ENCODE data around the gene AFMID. TPM values are rescaled to one million over a fixed set of nuclear protein-coding genes. Genes with fewer than 3 reads are reported as not detected.
"Not testable (repeated sequence)": the region's sequence is repeated elsewhere in the genome, so short reads cannot be mapped to it uniquely, and the experiment has no call there.

The AFMID gene
- total RNA-seq: 107 TPM

DNA sequence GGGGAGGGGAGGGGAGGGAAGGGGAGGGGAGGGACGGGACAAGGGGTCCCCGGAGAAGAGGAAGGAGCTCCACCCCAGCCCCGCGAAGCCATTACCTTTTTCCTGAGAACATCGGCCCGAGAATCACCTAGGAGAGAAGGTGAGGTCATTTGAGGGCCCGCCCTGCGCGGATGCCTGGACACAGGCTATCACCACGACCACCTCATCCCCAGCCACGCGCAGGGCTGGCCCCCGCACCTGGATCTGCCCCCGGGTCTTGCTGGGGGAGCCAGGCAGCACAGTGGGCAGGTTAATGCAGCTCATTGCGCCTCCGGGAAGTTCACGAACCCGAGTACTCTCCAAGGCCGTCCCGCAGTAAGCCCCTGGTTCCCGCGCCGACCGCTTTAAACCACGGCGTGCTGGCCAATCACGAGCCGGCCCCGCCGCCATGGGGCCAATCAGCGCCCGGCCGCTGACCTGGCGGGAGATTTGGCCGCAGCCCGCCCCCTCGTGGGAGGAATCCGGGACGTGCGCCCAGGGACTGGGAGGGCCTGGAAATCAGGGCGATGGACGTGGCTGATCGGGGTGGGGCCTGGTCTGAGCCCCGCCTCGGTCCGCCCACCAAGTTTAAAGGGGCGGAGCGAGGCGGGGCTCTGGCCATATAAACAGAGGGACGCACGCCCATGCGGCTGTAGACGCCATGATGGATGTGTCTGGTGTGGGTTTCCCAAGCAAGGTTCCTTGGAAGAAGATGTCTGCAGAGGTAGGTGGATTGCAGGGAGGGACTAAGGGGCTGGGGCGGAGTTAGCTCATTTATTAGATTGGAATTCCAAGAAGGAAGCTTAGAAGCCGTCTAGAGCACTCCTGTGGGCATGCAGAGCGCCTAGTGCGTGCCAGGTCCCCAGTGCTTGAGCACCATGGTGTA, at the start of gene AFMID, which contains the start of gene TK1:
AFMID (plus strand) TSS at position 671 of the 904 bp plus-strand sequence; CDS start at position 680, 9 bp downstream.
TK1 (minus strand) TSS at position 361 of the 904 bp plus-strand sequence; CDS start at position 303, 58 bp downstream.
- Histone ChIP-seq H3K4me1 (peaks cover 13 to 22% of the 10 kb centered on the region in 2 donors), H3K27ac (peak within 1 kb of the TSS; percentile 1 to 65), H3K4me3 (peak within 1 kb of the TSS; percentile 50 to 62), H3K9me3 (no peaks in the 10 kb centered on the region), H3K27me3 (no peaks in the 10 kb centered on the region), H3K36me3 (peaks cover 3 to 11% of the 10 kb centered on the region in 2 donors)
- TF ChIP-seq CTCF (IDR thresholded peaks at IDR 0.05): peak; percentile 81 to 90 (median 85)
- DNase-seq (ENCODE audit: low spot score in 2 of 2): peak; percentile 83 to 98
- intact Hi-C loops (cut with DNase I): loop anchor here (1.0 kb wide), 1 partner anchor 19 kb away; the partner anchor contains the start of gene SYNGR2

GRCh38 chr17:78137392-78138203, 49.6 kb upstream of the AFMID start:
- no peak for DNase-seq (ENCODE audit: low spot score in 2 of 2)
- Histone ChIP-seq H3K4me1 (no peaks in the 10 kb centered on the region), H3K27me3 (no peaks in the 10 kb centered on the region), H3K9me3 (no peaks in the 10 kb centered on the region), H3K27ac (no peak overlapping the region), H3K4me3 (no peak overlapping the region), H3K36me3 (no peaks in the 10 kb centered on the region)
- intact Hi-C loops (cut with DNase I): no loop called here
- no peak for TF ChIP-seq CTCF (IDR thresholded peaks at IDR 0.05)

- Histone ChIP-seq H3K4me1 (no peaks in the 10 kb centered on the region), H3K27me3 (no peaks in the 10 kb centered on the region), H3K9me3 (no peaks in the 10 kb centered on the region), H3K27ac (no peak overlapping the region), H3K36me3 (no peaks in the 10 kb centered on the region), H3K4me3 (no peak overlapping the region)
- no peak for DNase-seq (ENCODE audit: low spot score in 2 of 2)
- intact Hi-C loops (cut with DNase I): no loop called here
- no peak for TF ChIP-seq CTCF (IDR thresholded peaks at IDR 0.05)
Observed at GRCh38 chr17:78138204-78139060, 48.7 kb upstream of the AFMID start.

DNA sequence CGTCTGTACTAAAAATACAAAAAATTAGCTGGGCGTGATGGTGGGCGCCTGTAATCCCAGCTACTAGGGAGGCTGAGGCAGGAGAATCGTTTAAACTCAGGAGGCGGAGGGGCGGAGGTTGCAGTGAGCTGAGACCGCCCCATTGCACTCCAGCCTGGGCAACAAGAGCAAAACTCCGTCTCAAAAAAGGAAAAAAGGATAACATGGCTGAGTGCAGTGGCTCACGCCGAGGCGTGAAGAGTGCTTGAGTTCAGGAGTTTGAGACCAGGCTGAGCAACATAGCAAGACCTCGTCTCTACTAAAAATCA, 47.3 kb upstream of the AFMID start:
- DNase-seq (ENCODE audit: low spot score in 2 of 2); H3K9me3 ChIP-seq; H3K4me1 ChIP-seq; H3K27ac ChIP-seq; H3K36me3 ChIP-seq; intact Hi-C loops (cut with DNase I); H3K27me3 ChIP-seq; H3K4me3 ChIP-seq: not testable (repeated sequence)

DNA sequence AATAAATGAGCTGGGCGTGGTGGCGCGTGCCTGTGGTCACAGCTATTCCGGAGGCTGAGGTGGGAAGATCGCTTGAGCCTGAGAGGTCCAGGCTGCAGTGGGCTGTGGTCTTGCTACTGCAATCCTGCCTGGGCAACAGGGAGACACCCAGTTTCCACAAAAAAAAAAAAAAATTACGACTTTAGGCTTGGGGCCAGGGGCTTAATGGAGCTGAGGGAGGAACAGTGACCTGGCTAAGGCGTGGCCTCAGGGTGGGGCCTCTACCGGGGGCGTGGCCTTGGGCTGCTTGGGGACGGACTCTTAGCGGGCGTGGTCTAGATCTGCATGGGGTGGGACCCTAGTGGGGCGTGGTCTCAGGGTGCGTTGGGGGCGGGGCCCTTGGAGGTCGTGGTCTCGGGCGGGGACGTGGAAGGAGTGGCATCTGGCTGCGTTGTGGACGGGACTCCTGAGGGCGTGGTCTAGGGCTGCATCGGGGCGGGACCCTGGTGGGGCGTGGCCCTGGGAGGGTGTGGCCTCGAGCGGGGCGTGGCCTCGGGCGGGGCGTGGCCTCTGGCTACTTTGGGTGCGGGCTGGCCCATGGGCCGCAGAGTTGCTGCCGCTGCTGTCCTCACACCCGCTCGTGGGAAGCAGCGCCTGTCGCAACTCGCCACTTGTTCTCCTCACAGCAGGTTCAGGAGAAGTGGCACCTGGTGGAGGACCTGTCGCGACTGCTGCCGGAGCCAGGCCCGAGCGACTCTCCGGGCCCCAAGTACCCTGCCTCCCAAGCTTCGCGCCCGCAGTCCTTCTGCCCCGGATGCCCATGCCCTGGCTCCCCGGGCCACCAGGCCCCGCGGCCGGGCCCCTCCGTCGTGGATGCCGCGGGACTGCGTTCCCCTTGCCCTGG, 46.8 kb upstream of the AFMID start:
- Histone ChIP-seq H3K36me3 (no peaks in the 10 kb centered on the region), H3K9me3 (no peaks in the 10 kb centered on the region), H3K4me1 (peaks cover 3 to 8% of the 10 kb centered on the region in 2 donors), H3K27ac (no peak overlapping the region), H3K27me3 (no peaks in the 10 kb centered on the region), H3K4me3 (no peak overlapping the region)
- intact Hi-C loops (cut with DNase I): no loop called here
- DNase-seq (ENCODE audit: low spot score in 2 of 2): peak; percentile 75 to 89
- no peak for TF ChIP-seq CTCF (IDR thresholded peaks at IDR 0.05)
